Breast epithelium (tissue), 4 donors: ENCODE measurements around the gene PTPRN2. TPM values are rescaled to one million over a fixed set of nuclear protein-coding genes. Genes with fewer than 3 reads are reported as not detected.

ENCODE experiments used
- DNase-seq, 2 donors: peaks; one replicate each; pipeline ENCODE4 v3.0.0-alpha.2; 2019; ENCODE audit warnings: low spot score in 2 of 2
- H3K27ac ChIP-seq, 2 donors: fragments of 200-600 bp; sonication (generic) in 1 of 2; one replicate each; pipeline ENCODE4 v1.5.1; 2016 to 2019; ENCODE audit warnings: mild to moderate bottlenecking in 1 of 2
- H3K27me3 ChIP-seq, 2 donors: fragments of 200-600 bp; sonication (generic) in 1 of 2; one replicate each; pipeline versions ENCODE4 v1.5.1 to v1.6.0; 2017 to 2019; ENCODE audit warnings: control low read depth in 1 of 2, mild to moderate bottlenecking in 1 of 2
- H3K36me3 ChIP-seq: fragments of 200-600 bp; one replicate; pipeline ENCODE4 v1.5.1; 2019
- H3K4me1 ChIP-seq, 2 donors: fragments of 200-600 bp; sonication (generic); one replicate each; pipeline ENCODE4 v1.5.1; 2016 to 2019; ENCODE audit warnings: control low read depth in 1 of 2
- H3K4me3 ChIP-seq, 3 donors: fragments of 200-600 bp; sonication (generic); 1 replicate in 2 of 3; 2 replicates in 1 of 3; pipeline ENCODE4 v1.5.1; 2016 to 2019; ENCODE audit warnings: mild to moderate bottlenecking in 3 of 3, moderate library complexity in 2 of 3
- H3K9me3 ChIP-seq, 2 donors: fragments of 200-600 bp; sonication (generic) in 1 of 2; one replicate each; pipeline ENCODE4 v1.5.1; 2016 to 2019; ENCODE audit warnings: control low read depth in 1 of 2
- POLR2A ChIP-seq: fragments of 450-650 bp; IDR thresholded peaks from one replicate; pipeline ENCODE4 v1.6.1; 2016; ENCODE audit warnings: antibody characterized with exemption, mild to moderate bottlenecking, moderate library complexity
- POLR2AphosphoS5 ChIP-seq, 3 donors: sonication (generic); formaldehyde crosslinking; IDR thresholded peaks; one replicate each; pipeline ENCODE4 v1.6.1; 2017; ENCODE audit warnings: antibody characterized with exemption in 3 of 3
- intact Hi-C: fragments of 100-400 bp; cut with DNase I; formaldehyde crosslinking; loops from one replicate; pipeline ENCODE4 v1.15.1; 2023; ENCODE audit warnings: low total_unique reads
- total RNA-seq, 3 donors: library from RNA; depleted of rRNA; stranded (reverse); fragments of >200 nt; gene quantifications; one replicate each; pipeline ENCODE4 v1.1.0, GENCODE V29; 2016
- TF ChIP-seq, protein P1 (sequence below), 3 donors: fragments of 450-650 bp; IDR thresholded peaks; one replicate each; pipeline ENCODE4 v1.5.1; 2016 to 2017; ENCODE audit warnings: antibody characterized with exemption in 3 of 3, mild to moderate bottlenecking in 3 of 3, moderate library complexity in 3 of 3

PTPRN2 gene
- total RNA-seq, 3 donors from 2014 or later = 1.6 to 2.2 (median 2.2) TPM

DNA sequence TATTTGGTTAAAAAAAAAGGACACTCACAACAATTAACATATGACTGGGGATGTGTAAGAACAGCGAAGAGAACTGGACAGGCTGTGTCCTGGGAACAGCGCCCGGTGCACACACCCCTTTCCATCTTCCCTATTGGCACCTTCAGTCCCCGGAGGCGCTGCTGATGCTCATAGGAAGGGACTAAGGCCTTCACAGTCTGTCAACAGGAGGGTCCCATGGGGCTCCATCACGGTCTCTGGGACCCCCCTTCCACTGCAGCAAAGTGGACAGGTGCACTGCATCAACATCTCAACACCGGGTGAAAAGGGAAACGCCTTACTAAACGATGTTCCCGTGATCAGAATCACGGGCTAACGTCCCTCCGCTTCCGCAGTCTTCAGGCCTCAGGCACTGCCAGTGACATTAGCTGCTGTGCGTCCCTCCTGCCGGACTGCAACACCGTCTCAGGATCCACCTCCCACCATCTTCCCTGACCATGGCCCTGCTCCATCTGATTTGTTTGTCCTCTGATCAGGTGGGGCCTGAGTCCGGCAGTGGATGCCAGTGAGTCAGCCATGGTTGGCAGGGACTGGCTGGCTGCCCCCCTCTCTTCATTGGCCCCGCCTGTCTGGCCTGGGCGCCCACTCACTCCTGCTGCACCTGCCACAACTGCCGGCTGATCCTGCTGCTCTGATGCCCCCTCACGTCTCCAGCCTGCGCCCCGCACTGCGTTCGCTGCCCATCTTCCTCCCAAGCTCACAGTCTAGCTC lies 636.1 kb downstream of the PTPRN2 start:
- no peak for DNase-seq
- H3K27me3 ChIP-seq = no peaks in the 10 kb centered on the region

DNA sequence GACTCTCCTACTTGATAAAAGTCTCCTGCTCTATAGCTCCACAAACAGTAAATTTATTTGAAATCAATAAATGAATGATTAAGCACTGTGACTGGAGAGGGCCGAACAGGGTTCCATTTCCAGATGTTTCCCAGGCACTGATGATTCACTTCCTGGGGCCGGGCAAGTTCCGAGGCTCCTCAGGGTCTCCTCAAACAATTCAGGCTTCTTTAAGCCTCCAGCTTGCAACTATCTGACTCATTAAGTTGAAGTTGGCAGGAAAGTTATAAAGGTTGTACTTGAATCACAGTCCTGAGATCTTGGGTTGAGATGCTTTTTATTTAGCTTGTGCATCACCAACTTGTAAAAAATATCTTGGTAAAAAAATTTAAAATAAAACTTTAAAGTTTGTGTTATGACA lies 637.9 kb downstream of the PTPRN2 start:
- Histone ChIP-seq H3K36me3 (no peaks in the 10 kb centered on the region), H3K27ac (no peak overlapping the region), H3K27me3 (no peaks in the 10 kb centered on the region), H3K4me3 (no peak overlapping the region), H3K4me1 (no peaks in the 10 kb centered on the region), H3K9me3 (peaks cover 13 to 42% of the 10 kb centered on the region in 2 donors)
- TF ChIP-seq POLR2AphosphoS5 (IDR thresholded peaks at IDR 0.05) (no peak), POLR2A (no peak)
- TF ChIP-seq, protein P1, sequence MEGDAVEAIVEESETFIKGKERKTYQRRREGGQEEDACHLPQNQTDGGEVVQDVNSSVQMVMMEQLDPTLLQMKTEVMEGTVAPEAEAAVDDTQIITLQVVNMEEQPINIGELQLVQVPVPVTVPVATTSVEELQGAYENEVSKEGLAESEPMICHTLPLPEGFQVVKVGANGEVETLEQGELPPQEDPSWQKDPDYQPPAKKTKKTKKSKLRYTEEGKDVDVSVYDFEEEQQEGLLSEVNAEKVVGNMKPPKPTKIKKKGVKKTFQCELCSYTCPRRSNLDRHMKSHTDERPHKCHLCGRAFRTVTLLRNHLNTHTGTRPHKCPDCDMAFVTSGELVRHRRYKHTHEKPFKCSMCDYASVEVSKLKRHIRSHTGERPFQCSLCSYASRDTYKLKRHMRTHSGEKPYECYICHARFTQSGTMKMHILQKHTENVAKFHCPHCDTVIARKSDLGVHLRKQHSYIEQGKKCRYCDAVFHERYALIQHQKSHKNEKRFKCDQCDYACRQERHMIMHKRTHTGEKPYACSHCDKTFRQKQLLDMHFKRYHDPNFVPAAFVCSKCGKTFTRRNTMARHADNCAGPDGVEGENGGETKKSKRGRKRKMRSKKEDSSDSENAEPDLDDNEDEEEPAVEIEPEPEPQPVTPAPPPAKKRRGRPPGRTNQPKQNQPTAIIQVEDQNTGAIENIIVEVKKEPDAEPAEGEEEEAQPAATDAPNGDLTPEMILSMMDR (IDR thresholded peaks at IDR 0.05) = no peak
- no peak for DNase-seq
- intact Hi-C loops = no loop called here

More for the DNA sequence above, 636.1 kb downstream of the PTPRN2 start:
- intact Hi-C loops = no loop called here
- no peaks in the 10 kb centered on the region for H3K4me1 ChIP-seq
- H3K9me3 ChIP-seq = peaks cover 13 to 36% of the 10 kb centered on the region in 2 donors
- H3K36me3 ChIP-seq = no peaks in the 10 kb centered on the region
- H3K27ac ChIP-seq = no peak overlapping the region
- TF ChIP-seq POLR2AphosphoS5 (IDR thresholded peaks at IDR 0.05) (no peak), POLR2A (no peak)
- TF ChIP-seq, protein P1 (IDR thresholded peaks at IDR 0.05) = no peak
- H3K4me3 ChIP-seq = no peak overlapping the region

DNA sequence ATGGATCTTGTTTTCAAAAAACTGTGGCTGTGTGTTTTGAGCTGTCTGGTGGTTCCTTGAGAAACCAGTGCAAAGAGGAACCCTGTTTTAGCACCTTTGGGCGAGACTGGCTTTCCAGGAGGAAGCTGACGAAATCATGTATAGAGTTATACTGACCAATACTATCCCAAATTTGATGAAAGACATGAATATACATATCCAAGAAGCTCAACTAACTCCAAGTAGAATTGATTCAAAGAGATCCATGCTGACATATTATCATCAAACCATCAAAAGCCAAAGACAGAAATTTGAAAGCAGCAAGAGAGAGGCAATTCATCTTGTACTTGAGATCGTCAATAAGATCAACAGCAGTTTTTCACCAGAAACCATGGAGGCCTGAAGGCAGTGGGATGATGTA lies 640.1 kb downstream of the PTPRN2 start:
- DNase-seq = no peak
- Histone ChIP-seq H3K4me3 (no peak overlapping the region), H3K9me3 (peaks cover 13 to 42% of the 10 kb centered on the region in 2 donors), H3K27ac (no peak overlapping the region), H3K4me1 (no peaks in the 10 kb centered on the region), H3K36me3 (no peaks in the 10 kb centered on the region), H3K27me3 (no peaks in the 10 kb centered on the region)
- TF ChIP-seq POLR2AphosphoS5 (IDR thresholded peaks at IDR 0.05) (no peak), POLR2A (no peak)
- TF ChIP-seq, protein P1 (IDR thresholded peaks at IDR 0.05) = no peak
- intact Hi-C loops = no loop called here

DNA sequence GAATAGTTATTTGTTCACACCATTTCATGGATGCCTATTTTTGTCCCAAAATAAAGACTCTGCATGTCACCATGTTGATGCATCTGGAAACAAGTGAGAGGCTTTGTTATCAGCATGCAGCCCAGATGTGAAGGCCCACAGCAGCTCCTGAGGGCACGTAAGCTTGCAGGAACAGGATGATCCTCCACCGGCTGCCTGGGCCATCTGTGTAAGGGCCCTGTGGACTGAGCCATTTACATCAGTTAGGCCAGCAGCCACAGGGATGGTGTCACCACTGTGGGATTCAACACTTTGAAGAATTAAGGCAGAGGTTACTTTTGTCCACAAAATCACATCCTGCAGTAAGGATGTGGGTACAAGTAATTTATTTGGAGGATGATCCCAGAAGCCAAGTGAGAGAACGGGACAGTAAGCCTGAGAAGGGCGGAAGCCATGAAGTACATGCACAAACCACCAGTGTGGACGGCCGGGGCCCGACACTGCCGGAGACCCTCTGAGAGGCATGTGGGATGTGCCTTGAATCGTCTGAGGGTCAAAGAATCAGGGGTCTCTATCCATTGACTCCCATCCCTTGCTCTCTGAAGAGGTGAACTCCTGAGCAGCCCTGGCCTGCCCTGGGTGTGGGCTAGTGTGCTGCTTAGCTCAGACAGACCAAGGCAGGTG lies 641.1 kb downstream of the PTPRN2 start:
- H3K27ac ChIP-seq = no peak overlapping the region
- peaks cover 10 to 42% of the 10 kb centered on the region in 2 donors for H3K9me3 ChIP-seq
- no peak overlapping the region for H3K4me3 ChIP-seq
- TF ChIP-seq POLR2A = no peak
- intact Hi-C loops = no loop called here
- H3K4me1 ChIP-seq = no peaks in the 10 kb centered on the region
- no peak for DNase-seq
- no peaks in the 10 kb centered on the region for H3K27me3 ChIP-seq
- no peaks in the 10 kb centered on the region for H3K36me3 ChIP-seq

DNA sequence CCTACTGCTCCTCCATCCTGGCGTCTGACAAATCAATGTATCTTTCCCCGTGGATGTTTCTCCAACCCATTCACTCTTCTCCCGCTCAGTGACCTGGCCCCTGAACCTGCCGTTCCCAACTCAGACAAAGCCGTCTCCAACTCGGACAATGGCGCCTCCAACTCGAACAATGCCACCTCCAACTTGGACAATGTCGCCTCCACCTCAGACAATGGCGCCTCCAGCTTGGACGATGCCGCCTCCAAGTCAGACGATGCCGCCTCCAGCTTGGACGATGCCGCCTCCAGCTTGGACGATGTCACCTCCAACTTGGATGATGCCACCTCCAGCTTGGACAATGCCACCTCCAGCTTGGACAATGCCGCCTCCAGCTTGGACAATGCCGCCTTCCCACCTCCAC lies 642.2 kb downstream of the PTPRN2 start:
- no peak for DNase-seq

More for the DNA sequence above, 642.2 kb downstream of the PTPRN2 start:
- Histone ChIP-seq H3K4me1 (no peaks in the 10 kb centered on the region), H3K4me3 (no peak overlapping the region), H3K9me3 (peaks cover 6 to 38% of the 10 kb centered on the region in 2 donors), H3K27ac (no peak overlapping the region), H3K27me3 (no peaks in the 10 kb centered on the region), H3K36me3 (no peaks in the 10 kb centered on the region)
- TF ChIP-seq, protein P1 (IDR thresholded peaks at IDR 0.05) = no peak
- TF ChIP-seq POLR2AphosphoS5 (IDR thresholded peaks at IDR 0.05) = no peak
- TF ChIP-seq POLR2A = no peak
- intact Hi-C loops = no loop called here
